ENCODE results near the gene PCDH9.

Gene PCDH9

GRCh38 chr13:66345971-66346370, 884.2 kb downstream of the PCDH9 start:
- in situ Hi-C loops (cut with HindIII; ENCODE audit: low pct_unique_long_range_greater_than_20kb, low sequenced_read_pairs): no loop called here

GRCh38 chr13:66345518-66345810, 884.7 kb downstream of the PCDH9 start:
- in situ Hi-C loops (cut with HindIII; ENCODE audit: low pct_unique_long_range_greater_than_20kb, low sequenced_read_pairs): no loop called here
- no peak for TF ChIP-seq JUND (IDR thresholded peaks at IDR 0.05; ENCODE audit: low read depth)

More at GRCh38 chr13:66345971-66346370, 884.2 kb downstream of the PCDH9 start:
- no peak for DNase-seq (ENCODE audit: low read depth in 1 of 2, low spot score in 1 of 2)
- no peak for TF ChIP-seq JUND (IDR thresholded peaks at IDR 0.05; ENCODE audit: low read depth)

GRCh38 chr13:66344805-66345517, 885.2 kb downstream of the PCDH9 start:
- no peak for DNase-seq (ENCODE audit: low read depth in 1 of 2, low spot score in 1 of 2)
- in situ Hi-C loops (cut with HindIII; ENCODE audit: low pct_unique_long_range_greater_than_20kb, low sequenced_read_pairs): no loop called here

More at GRCh38 chr13:66345518-66345810, 884.7 kb downstream of the PCDH9 start:
- no peak for DNase-seq (ENCODE audit: low read depth in 1 of 2, low spot score in 1 of 2)

GRCh38 chr13:66343224-66343828, 886.8 kb downstream of the PCDH9 start:
- no peak for DNase-seq (ENCODE audit: low read depth in 1 of 2, low spot score in 1 of 2)
- in situ Hi-C loops (cut with HindIII; ENCODE audit: low pct_unique_long_range_greater_than_20kb, low sequenced_read_pairs): no loop called here
- no peak for TF ChIP-seq JUND (IDR thresholded peaks at IDR 0.05; ENCODE audit: low read depth)

More at GRCh38 chr13:66344805-66345517, 885.2 kb downstream of the PCDH9 start:
- no peak for TF ChIP-seq JUND (IDR thresholded peaks at IDR 0.05; ENCODE audit: low read depth)

GRCh38 chr13:66341635-66342377, 888.3 kb downstream of the PCDH9 start:
- DNase-seq (ENCODE audit: low read depth in 1 of 2, low spot score in 1 of 2): no peak
- in situ Hi-C loops (cut with HindIII; ENCODE audit: low pct_unique_long_range_greater_than_20kb, low sequenced_read_pairs): no loop called here
- TF ChIP-seq JUND (IDR thresholded peaks at IDR 0.05; ENCODE audit: low read depth): no peak

GRCh38 chr13:66339214-66339613, 890.9 kb downstream of the PCDH9 start:
- no peak for DNase-seq (ENCODE audit: low read depth in 1 of 2, low spot score in 1 of 2)
- in situ Hi-C loops (cut with HindIII; ENCODE audit: low pct_unique_long_range_greater_than_20kb, low sequenced_read_pairs): no loop called here
- TF ChIP-seq JUND (IDR thresholded peaks at IDR 0.05; ENCODE audit: low read depth): no peak

- no peak for TF ChIP-seq JUND (IDR thresholded peaks at IDR 0.05; ENCODE audit: low read depth)
- in situ Hi-C loops (cut with HindIII; ENCODE audit: low pct_unique_long_range_greater_than_20kb, low sequenced_read_pairs): no loop called here
- DNase-seq (ENCODE audit: low read depth in 1 of 2, low spot score in 1 of 2): no peak
These were observed 891.6 kb downstream of the PCDH9 start for GRCh38 chr13:66338542-66338941.

GRCh38 chr13:66335626-66336025, 894.5 kb downstream of the PCDH9 start:
- TF ChIP-seq JUND (IDR thresholded peaks at IDR 0.05; ENCODE audit: low read depth): no peak
- DNase-seq (ENCODE audit: low read depth in 1 of 2, low spot score in 1 of 2): no peak
- in situ Hi-C loops (cut with HindIII; ENCODE audit: low pct_unique_long_range_greater_than_20kb, low sequenced_read_pairs): no loop called here

GRCh38 chr13:66329988-66330451, 900.1 kb downstream of the PCDH9 start:
- no peak for TF ChIP-seq JUND (IDR thresholded peaks at IDR 0.05; ENCODE audit: low read depth)
- DNase-seq (ENCODE audit: low read depth in 1 of 2, low spot score in 1 of 2): no peak
- in situ Hi-C loops (cut with HindIII; ENCODE audit: low pct_unique_long_range_greater_than_20kb, low sequenced_read_pairs): no loop called here

GRCh38 chr13:66328476-66328875, 901.7 kb downstream of the PCDH9 start:
- TF ChIP-seq JUND (IDR thresholded peaks at IDR 0.05; ENCODE audit: low read depth): no peak
- in situ Hi-C loops (cut with HindIII; ENCODE audit: low pct_unique_long_range_greater_than_20kb, low sequenced_read_pairs): no loop called here
- no peak for DNase-seq (ENCODE audit: low read depth in 1 of 2, low spot score in 1 of 2)

GRCh38 chr13:66323745-66324347, 906.3 kb downstream of the PCDH9 start:
- no peak for DNase-seq (ENCODE audit: low read depth in 1 of 2, low spot score in 1 of 2)
- in situ Hi-C loops (cut with HindIII; ENCODE audit: low pct_unique_long_range_greater_than_20kb, low sequenced_read_pairs): no loop called here
- TF ChIP-seq JUND (IDR thresholded peaks at IDR 0.05; ENCODE audit: low read depth): no peak

- TF ChIP-seq JUND (IDR thresholded peaks at IDR 0.05; ENCODE audit: low read depth): no peak
- in situ Hi-C loops (cut with HindIII; ENCODE audit: low pct_unique_long_range_greater_than_20kb, low sequenced_read_pairs): no loop called here
- no peak for DNase-seq (ENCODE audit: low read depth in 1 of 2, low spot score in 1 of 2)
These were observed 907.2 kb downstream of the PCDH9 start for GRCh38 chr13:66322936-66323335.
